HCT116 (cell line): ENCODE measurements around the gene MCF2L2. TPM values are rescaled to one million over a fixed set of nuclear protein-coding genes. Genes with fewer than 3 reads are reported as not detected.

ENCODE experiments used
- ATAC-seq: fragments of 200-7000 bp; cut with Tn5 transposase; 2 replicates; pipeline ENCODE4 v1.9.1; 2020; ENCODE audit warnings: mild to moderate bottlenecking, moderate library complexity
- BruUV-seq: library from RNA; stranded (reverse); fragments of 400-500 nt; replicated peaks from 2 replicates; lab custom pipeline; 2021; lab: Mats Ljungman, UMichigan
- CTCF ChIA-PET: fragments of 300-600 bp; sonication (Branson Sonifier 250); formaldehyde crosslinking; loops from one replicate; lab custom pipeline; 2021; ENCODE audit warnings: antibody characterized with exemption; lab: Charles Lee
- POLR2A ChIA-PET: fragments of 300-600, 350-600 bp; sonication (Branson Sonifier 250); formaldehyde crosslinking; loops from one replicate; lab custom pipeline; 2021; ENCODE audit warnings: antibody characterized with exemption; lab: Charles Lee
- RAD21 ChIA-PET, 2 experiments: fragments of 300-600 bp; sonication (Branson Sonifier 250); formaldehyde crosslinking; loops; one replicate each; lab custom pipeline; 2023; ENCODE audit warnings: low total read pairs in 2 of 2; ENCODE audit not compliant: uncharacterized antibody in 2 of 2, unreplicated experiment in 2 of 2, low non-redundant PET in 1 of 2; lab: Charles Lee
- DNase-seq: peaks from one replicate; pipeline ENCODE4 v3.0.0-alpha.2; 2010; ENCODE audit warnings: low read depth, low spot score
- H2AFZ ChIP-seq: fragments of 200-600 bp; shearing (Covaris generic), sonication (generic); 2 replicates; pipeline ENCODE4 v1.6.1; 2017; ENCODE audit warnings: low read depth, mixed run types, mixed read lengths, antibody characterized with exemption, low read length; ENCODE audit not compliant: poor library complexity, severe bottlenecking
- H3K27ac ChIP-seq: 2 replicates; pipeline ENCODE4 v1.5.1; 2012; ENCODE audit warnings: low read depth, low read length
- H3K27me3 ChIP-seq: fragments of 200-600 bp; sonication (generic); 2 replicates; pipeline ENCODE4 v1.6.1; 2016; ENCODE audit warnings: mixed run types, low read length, mixed read lengths; ENCODE audit not compliant: insufficient read depth
- H3K36me3 ChIP-seq, 2 experiments: fragments of 200-500 bp in 1 of 2; fragments of 200-600 bp in 1 of 2; sonication (Bioruptor generic) in 1 of 2; sonication (generic) in 1 of 2; 2 replicates each; pipeline versions ENCODE4 v1.5.1 to v1.6.1; 2014 to 2016; ENCODE audit warnings: low read length in 2 of 2, inconsistent platforms in 1 of 2, mixed read lengths in 1 of 2, mixed run types in 1 of 2; ENCODE audit not compliant: insufficient read depth in 2 of 2, control insufficient read depth in 1 of 2
- H3K4me1 ChIP-seq, 2 experiments: fragments of 200-600 bp in 1 of 2; sonication (generic) in 1 of 2; 2 replicates each; pipeline versions ENCODE4 v1.5.1 to v1.6.1; 2012 to 2017; ENCODE audit warnings: low read length in 2 of 2, inconsistent platforms in 1 of 2, mild to moderate bottlenecking in 1 of 2, mixed read lengths in 1 of 2, mixed run types in 1 of 2, moderate library complexity in 1 of 2; ENCODE audit not compliant: insufficient read depth in 2 of 2, control insufficient read depth in 1 of 2
- H3K4me2 ChIP-seq: fragments of 200-600 bp; sonication (generic); 2 replicates; pipeline ENCODE4 v1.6.1; 2017; ENCODE audit warnings: mixed run types, low read length, mixed read lengths
- H3K4me3 ChIP-seq, 2 experiments: fragments of 200-600 bp in 1 of 2; sonication (generic) in 1 of 2; replicated peaks in 1 of 2; 2 replicates each; pipeline ENCODE4 v1.5.1; 2011 to 2016; ENCODE audit warnings: low read length in 2 of 2, control low read depth in 1 of 2, low read depth in 1 of 2, mild to moderate bottlenecking in 1 of 2, mixed read lengths in 1 of 2, mixed run types in 1 of 2
- H3K79me2 ChIP-seq: fragments of 200-600 bp; sonication (generic); 2 replicates; pipeline ENCODE4 v1.6.1; 2017; ENCODE audit warnings: mild to moderate bottlenecking, mixed run types, low read length, moderate library complexity, mixed read lengths; ENCODE audit not compliant: insufficient read depth
- H3K9ac ChIP-seq: fragments of 200-600 bp; sonication (generic); 2 replicates; pipeline ENCODE4 v1.6.1; 2016; ENCODE audit warnings: low read length, mixed read lengths
- H3K9me2 ChIP-seq: fragments of 200-600 bp; sonication (generic), shearing (Covaris generic); 2 replicates; pipeline ENCODE4 v1.6.1; 2017; ENCODE audit warnings: mixed run types, mild to moderate bottlenecking, moderate library complexity; ENCODE audit not compliant: insufficient read depth
- H3K9me3 ChIP-seq, 2 experiments: fragments of 200-500 bp in 1 of 2; fragments of 200-600 bp in 1 of 2; sonication (Bioruptor generic) in 1 of 2; sonication (generic) in 1 of 2; 2 replicates each; pipeline ENCODE4 v1.6.1; 2014 to 2017; ENCODE audit warnings: low read length in 2 of 2, mixed read lengths in 2 of 2, inconsistent platforms in 1 of 2, low read depth in 1 of 2, mild to moderate bottlenecking in 1 of 2, mixed run types in 1 of 2, moderate library complexity in 1 of 2; ENCODE audit not compliant: control insufficient read depth in 1 of 2, insufficient read depth in 1 of 2
- H4K20me1 ChIP-seq: fragments of 200-600 bp; sonication (generic), shearing (Covaris generic); 2 replicates; pipeline ENCODE4 v1.6.1; 2017; ENCODE audit warnings: mixed run types, mild to moderate bottlenecking, moderate library complexity; ENCODE audit not compliant: insufficient read depth
- ELF1 ChIP-seq: IDR thresholded peaks from 2 replicates; pipeline ENCODE4 v1.6.1; 2012; ENCODE audit warnings: low read depth, borderline replicate concordance
- EZH2phosphoT487 ChIP-seq: fragments of 200-600 bp; IDR thresholded peaks from 2 replicates; pipeline ENCODE4 v1.6.1; 2018; ENCODE audit warnings: antibody characterized with exemption, borderline replicate concordance
- FOSL1 ChIP-seq: IDR thresholded peaks from 2 replicates; pipeline ENCODE4 v1.6.1; 2012; ENCODE audit warnings: low read depth
- JUND ChIP-seq: IDR thresholded peaks from 2 replicates; pipeline ENCODE4 v1.6.1; 2012
- POLR2A ChIP-seq: IDR thresholded peaks from 2 replicates; pipeline ENCODE4 v1.7.0; 2011; ENCODE audit warnings: borderline replicate concordance; ENCODE audit not compliant: insufficient read depth, insufficient read length; ENCODE audit errors: extremely low read depth
- POLR2AphosphoS5 ChIP-seq: IDR thresholded peaks from 2 replicates; pipeline ENCODE4 v1.6.1; 2011; ENCODE audit warnings: mild to moderate bottlenecking, low read depth, low read length, moderate library complexity
- RAD21 ChIP-seq: IDR thresholded peaks from 2 replicates; pipeline ENCODE4 v1.6.1; 2012; ENCODE audit warnings: low read depth, mild to moderate bottlenecking
- REST ChIP-seq: IDR thresholded peaks from 2 replicates; pipeline ENCODE4 v1.6.1; 2012; ENCODE audit warnings: low read depth
- TCF7L2 ChIP-seq: IDR thresholded peaks from 2 replicates; pipeline ENCODE4 v1.7.0; 2011; ENCODE audit warnings: borderline replicate concordance, inconsistent platforms; ENCODE audit not compliant: insufficient read depth, insufficient read length; ENCODE audit errors: extremely low read depth
- ZBTB33 ChIP-seq: IDR thresholded peaks from 2 replicates; pipeline ENCODE4 v1.6.1; 2011; ENCODE audit warnings: mild to moderate bottlenecking, low read length, moderate library complexity; ENCODE audit not compliant: insufficient replicate concordance; ENCODE audit errors: extremely low read depth
- ZFX ChIP-seq: fragments of 450-650 bp; IDR thresholded peaks from 2 replicates; pipeline ENCODE4 v1.6.1; 2017
- ZNF274 ChIP-seq: fragments of 200-500 bp; sonication (Bioruptor generic); IDR thresholded peaks from 2 replicates; pipeline ENCODE4 v1.6.1; 2014; ENCODE audit warnings: mild to moderate bottlenecking, low read depth, low read length, inconsistent platforms
- intact Hi-C: fragments of 100-400 bp; cut with micrococcal nuclease; formaldehyde crosslinking; loops from 2 replicates; pipeline ENCODE4 v1.10.0; 2022
- total RNA-seq: library from RNA; stranded (reverse); gene quantifications from one replicate; pipeline ENCODE4 v1.2.1, GENCODE V29; 2021; ENCODE audit not compliant: unreplicated experiment
- TF ChIP-seq, protein P1 (sequence below): IDR thresholded peaks from 2 replicates; pipeline ENCODE4 v1.6.1; 2012

MCF2L2 gene
- total RNA-seq, 1 experiment from 2014 or later: 1.5 TPM

- H3K79me2 ChIP-seq: no peaks in the 10 kb centered on the region
- POLR2A ChIA-PET: no interaction called here
- no peak overlapping the region for H3K27ac ChIP-seq
- CTCF ChIA-PET: no interaction called here
- H3K4me1 ChIP-seq: peaks cover 13 to 37% of the 10 kb centered on the region in 2 experiments
- TF ChIP-seq ZNF274 (no peak), FOSL1 (peak; percentile 36), JUND (peak; percentile 39)
- RAD21 ChIA-PET: no interaction called here
- DNase-seq (no peak), ATAC-seq (peak; percentile 35; the same call in 1 of the 2 replicates)
- H3K36me3 ChIP-seq: no peaks in the 10 kb centered on the region
- intact Hi-C loops: no loop called here
- H3K27me3 ChIP-seq: no peaks in the 10 kb centered on the region
- no TSS peak for BruUV-seq
- no peaks in the 10 kb centered on the region for H4K20me1 ChIP-seq
- no peak overlapping the region for H3K4me3 ChIP-seq
- H3K9ac ChIP-seq: no peak overlapping the region
- peak overlapping the region; percentile 8; the same call in 1 of the 2 replicates for H3K4me2 ChIP-seq
- H2AFZ ChIP-seq: no peak overlapping the region
- H3K9me2 ChIP-seq: no peaks in the 10 kb centered on the region
- H3K9me3 ChIP-seq: no peaks in the 10 kb centered on the region
These were observed 99.6 kb downstream of the MCF2L2 start for GRCh38 chr3:183328823-183329222.

DNA sequence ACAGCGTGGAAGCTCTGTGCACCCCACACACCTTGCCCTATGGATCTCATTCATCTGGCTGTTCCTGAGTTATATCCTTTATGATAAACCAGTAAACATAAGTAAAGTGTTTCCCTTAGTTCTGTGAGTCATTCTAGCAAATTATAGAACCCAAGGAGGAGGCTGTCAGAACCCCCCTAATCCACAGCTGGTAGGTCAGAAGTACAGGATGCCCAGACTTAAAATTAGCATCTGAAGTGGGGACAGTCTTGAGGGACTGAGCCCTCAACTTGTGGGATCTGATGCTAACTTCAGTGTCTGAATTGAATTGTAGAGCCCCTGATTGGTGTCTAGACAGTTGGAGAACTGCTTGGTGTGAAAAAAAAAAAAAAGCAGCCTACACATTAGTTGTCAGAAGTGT, 100.3 kb downstream of the MCF2L2 start:
- Histone ChIP-seq H3K4me3 (no peak overlapping the region), H3K4me1 (peaks cover 13 to 38% of the 10 kb centered on the region in 2 experiments), H3K4me2 (peak overlapping the region; percentile 8; the same call in 1 of the 2 replicates), H3K27ac (no peak overlapping the region), H3K9me2 (no peaks in the 10 kb centered on the region), H3K27me3 (no peaks in the 10 kb centered on the region), H3K9me3 (no peaks in the 10 kb centered on the region), H3K9ac (no peak overlapping the region), H4K20me1 (no peaks in the 10 kb centered on the region), H2AFZ (no peak overlapping the region), H3K36me3 (no peaks in the 10 kb centered on the region), H3K79me2 (no peaks in the 10 kb centered on the region)
- DNase-seq: no peak
- ATAC-seq: no peak
- BruUV-seq: no TSS peak
- ChIA-PET RAD21 (no interaction called here), CTCF (no interaction called here), POLR2A (no interaction called here)
- intact Hi-C loops: no loop called here
- TF ChIP-seq ZBTB33: no peak
- TF ChIP-seq TCF7L2: no peak
- no peak for TF ChIP-seq ZFX
- TF ChIP-seq ELF1: no peak
- TF ChIP-seq FOSL1: no peak
- no peak for TF ChIP-seq REST
- no peak for TF ChIP-seq POLR2A
- TF ChIP-seq RAD21: no peak
- TF ChIP-seq, protein P1, sequence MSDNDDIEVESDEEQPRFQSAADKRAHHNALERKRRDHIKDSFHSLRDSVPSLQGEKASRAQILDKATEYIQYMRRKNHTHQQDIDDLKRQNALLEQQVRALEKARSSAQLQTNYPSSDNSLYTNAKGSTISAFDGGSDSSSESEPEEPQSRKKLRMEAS: no peak
- no peak for TF ChIP-seq POLR2AphosphoS5
- TF ChIP-seq EZH2phosphoT487: no peak
